ENCODE results near the gene NBAS.

- no peak for TF ChIP-seq CTCF (conservative IDR thresholded peaks at IDR 0.05; ENCODE audit: low read length)
- TF ChIP-seq EZH2phosphoT487 (IDR thresholded peaks at IDR 0.05; ENCODE audit: borderline replicate concordance, low read depth, low read length), result no peak
These were observed 376.6 kb downstream of the NBAS start for GRCh38 chr2:15184491-15184890.

All from OCI-LY7 (cell line).